ENCODE results near the gene KICS2.

GRCh38 chr12:64265839-64266238, 43.7 kb upstream of the KICS2 start:
- no peak for TF ChIP-seq YY1 (IDR thresholded peaks at IDR 0.05; ENCODE audit: insufficient read depth, insufficient read length)
- no peak for TF ChIP-seq ZNF274 (IDR thresholded peaks at IDR 0.05; ENCODE audit: low read depth, low read length)
